ENCODE data around the gene MOB3B. TPM values are rescaled to one million over a fixed set of nuclear protein-coding genes. Genes with fewer than 3 reads are reported as not detected.
"Not testable (repeated sequence)": the region's sequence is repeated elsewhere in the genome, so short reads cannot be mapped to it uniquely, and the experiment has no call there.

Gene MOB3B
- total RNA-seq, 1 donor = 1.4 TPM

- no peak overlapping the region for H3K4me3 ChIP-seq (ENCODE audit: low read length)
- peaks cover 24% of the 10 kb centered on the region for H3K4me1 ChIP-seq (ENCODE audit: insufficient read depth, low read length)
- H3K9me3 ChIP-seq (ENCODE audit: low read depth, low read length) = no peaks in the 10 kb centered on the region
- H3K27me3 ChIP-seq (ENCODE audit: insufficient read depth, low read length) = no peaks in the 10 kb centered on the region
These were observed 62.1 kb downstream of the MOB3B start for GRCh38 chr9:27467486-27467885.

GRCh38 chr9:27466516-27466915 is 63.1 kb downstream of the MOB3B start:
- peaks cover 22% of the 10 kb centered on the region for H3K4me1 ChIP-seq (ENCODE audit: insufficient read depth, low read length)

GRCh38 chr9:27464950-27465349 is 64.7 kb downstream of the MOB3B start:
- not testable (repeated sequence) for H3K9me3 ChIP-seq (ENCODE audit: low read depth, low read length); H3K27me3 ChIP-seq (ENCODE audit: insufficient read depth, low read length); H3K4me3 ChIP-seq (ENCODE audit: low read length)
- peaks cover 28% of the 10 kb centered on the region for H3K4me1 ChIP-seq (ENCODE audit: insufficient read depth, low read length)

More at GRCh38 chr9:27466516-27466915, 63.1 kb downstream of the MOB3B start:
- not testable (repeated sequence) for H3K4me3 ChIP-seq (ENCODE audit: low read length); H3K9me3 ChIP-seq (ENCODE audit: low read depth, low read length); H3K27me3 ChIP-seq (ENCODE audit: insufficient read depth, low read length)

- Histone ChIP-seq H3K4me1 (ENCODE audit: insufficient read depth, low read length) (peaks cover 14% of the 10 kb centered on the region), H3K4me3 (ENCODE audit: low read length) (no peak overlapping the region), H3K27me3 (ENCODE audit: insufficient read depth, low read length) (no peaks in the 10 kb centered on the region), H3K9me3 (ENCODE audit: low read depth, low read length) (no peaks in the 10 kb centered on the region)
These were observed 66.8 kb downstream of the MOB3B start for GRCh38 chr9:27462846-27463245.

- Histone ChIP-seq H3K4me3 (ENCODE audit: low read length) (no peak overlapping the region), H3K27me3 (ENCODE audit: insufficient read depth, low read length) (no peaks in the 10 kb centered on the region), H3K4me1 (ENCODE audit: insufficient read depth, low read length) (peaks cover 18% of the 10 kb centered on the region), H3K9me3 (ENCODE audit: low read depth, low read length) (no peaks in the 10 kb centered on the region)
These were observed 67.2 kb downstream of the MOB3B start for GRCh38 chr9:27462434-27462833.

- H3K27me3 ChIP-seq (ENCODE audit: insufficient read depth, low read length) = no peaks in the 10 kb centered on the region
- H3K4me1 ChIP-seq (ENCODE audit: insufficient read depth, low read length) = peaks cover 22% of the 10 kb centered on the region
- H3K4me3 ChIP-seq (ENCODE audit: low read length) = no peak overlapping the region
- no peaks in the 10 kb centered on the region for H3K9me3 ChIP-seq (ENCODE audit: low read depth, low read length)
These were observed 69.2 kb downstream of the MOB3B start for GRCh38 chr9:27460226-27461023.

- Histone ChIP-seq H3K9me3 (ENCODE audit: low read depth, low read length) (no peaks in the 10 kb centered on the region), H3K4me3 (ENCODE audit: low read length) (no peak overlapping the region), H3K4me1 (ENCODE audit: insufficient read depth, low read length) (peaks cover 22% of the 10 kb centered on the region), H3K27me3 (ENCODE audit: insufficient read depth, low read length) (no peaks in the 10 kb centered on the region)
These were observed 72.2 kb downstream of the MOB3B start for GRCh38 chr9:27457445-27457844.

- Histone ChIP-seq H3K9me3 (ENCODE audit: low read depth, low read length) (no peaks in the 10 kb centered on the region), H3K27me3 (ENCODE audit: insufficient read depth, low read length) (no peaks in the 10 kb centered on the region), H3K4me1 (ENCODE audit: insufficient read depth, low read length) (peaks cover 8% of the 10 kb centered on the region), H3K4me3 (ENCODE audit: low read length) (no peak overlapping the region)
These were observed 75.6 kb downstream of the MOB3B start for GRCh38 chr9:27453860-27454553.

GRCh38 chr9:27451207-27451797 is 78.3 kb downstream of the MOB3B start:
- H3K4me3 ChIP-seq (ENCODE audit: low read length) = no peak overlapping the region
- H3K9me3 ChIP-seq (ENCODE audit: low read depth, low read length) = no peaks in the 10 kb centered on the region
- H3K27me3 ChIP-seq (ENCODE audit: insufficient read depth, low read length) = no peaks in the 10 kb centered on the region
- H3K4me1 ChIP-seq (ENCODE audit: insufficient read depth, low read length) = no peaks in the 10 kb centered on the region

GRCh38 chr9:27450752-27451151 is 78.9 kb downstream of the MOB3B start:
- no peaks in the 10 kb centered on the region for H3K9me3 ChIP-seq (ENCODE audit: low read depth, low read length)
- no peaks in the 10 kb centered on the region for H3K27me3 ChIP-seq (ENCODE audit: insufficient read depth, low read length)
- no peaks in the 10 kb centered on the region for H3K4me1 ChIP-seq (ENCODE audit: insufficient read depth, low read length)
- H3K4me3 ChIP-seq (ENCODE audit: low read length) = no peak overlapping the region

GRCh38 chr9:27448356-27448755 is 81.3 kb downstream of the MOB3B start:
- not testable (repeated sequence) for H3K4me1 ChIP-seq (ENCODE audit: insufficient read depth, low read length); H3K27me3 ChIP-seq (ENCODE audit: insufficient read depth, low read length); H3K9me3 ChIP-seq (ENCODE audit: low read depth, low read length); H3K4me3 ChIP-seq (ENCODE audit: low read length)

GRCh38 chr9:27447031-27447683 is 82.5 kb downstream of the MOB3B start:
- no peaks in the 10 kb centered on the region for H3K27me3 ChIP-seq (ENCODE audit: insufficient read depth, low read length)
- peaks cover 4% of the 10 kb centered on the region for H3K4me1 ChIP-seq (ENCODE audit: insufficient read depth, low read length)
- H3K4me3 ChIP-seq (ENCODE audit: low read length) = no peak overlapping the region
- no peaks in the 10 kb centered on the region for H3K9me3 ChIP-seq (ENCODE audit: low read depth, low read length)

- peaks cover 4% of the 10 kb centered on the region for H3K4me1 ChIP-seq (ENCODE audit: insufficient read depth, low read length)
- H3K9me3 ChIP-seq (ENCODE audit: low read depth, low read length) = no peaks in the 10 kb centered on the region
- no peaks in the 10 kb centered on the region for H3K27me3 ChIP-seq (ENCODE audit: insufficient read depth, low read length)
- H3K4me3 ChIP-seq (ENCODE audit: low read length) = no peak overlapping the region
These were observed 83.9 kb downstream of the MOB3B start for GRCh38 chr9:27445688-27446087.

- H3K4me1 ChIP-seq (ENCODE audit: insufficient read depth, low read length) = peaks cover 4% of the 10 kb centered on the region
- no peaks in the 10 kb centered on the region for H3K9me3 ChIP-seq (ENCODE audit: low read depth, low read length)
- H3K27me3 ChIP-seq (ENCODE audit: insufficient read depth, low read length) = no peaks in the 10 kb centered on the region
- H3K4me3 ChIP-seq (ENCODE audit: low read length) = no peak overlapping the region
These were observed 84.5 kb downstream of the MOB3B start for GRCh38 chr9:27445057-27445595.

- peaks cover 18% of the 10 kb centered on the region for H3K4me1 ChIP-seq (ENCODE audit: insufficient read depth, low read length)
- H3K27me3 ChIP-seq (ENCODE audit: insufficient read depth, low read length) = no peaks in the 10 kb centered on the region
- no peak overlapping the region for H3K4me3 ChIP-seq (ENCODE audit: low read length)
- H3K9me3 ChIP-seq (ENCODE audit: low read depth, low read length) = no peaks in the 10 kb centered on the region
These were observed 87.2 kb downstream of the MOB3B start for GRCh38 chr9:27442464-27442863.

Measured in mononuclear cell (primary cell).